ENCODE data around the gene ADI1.

ADI1 gene, protein sequence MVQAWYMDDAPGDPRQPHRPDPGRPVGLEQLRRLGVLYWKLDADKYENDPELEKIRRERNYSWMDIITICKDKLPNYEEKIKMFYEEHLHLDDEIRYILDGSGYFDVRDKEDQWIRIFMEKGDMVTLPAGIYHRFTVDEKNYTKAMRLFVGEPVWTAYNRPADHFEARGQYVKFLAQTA

DNA sequence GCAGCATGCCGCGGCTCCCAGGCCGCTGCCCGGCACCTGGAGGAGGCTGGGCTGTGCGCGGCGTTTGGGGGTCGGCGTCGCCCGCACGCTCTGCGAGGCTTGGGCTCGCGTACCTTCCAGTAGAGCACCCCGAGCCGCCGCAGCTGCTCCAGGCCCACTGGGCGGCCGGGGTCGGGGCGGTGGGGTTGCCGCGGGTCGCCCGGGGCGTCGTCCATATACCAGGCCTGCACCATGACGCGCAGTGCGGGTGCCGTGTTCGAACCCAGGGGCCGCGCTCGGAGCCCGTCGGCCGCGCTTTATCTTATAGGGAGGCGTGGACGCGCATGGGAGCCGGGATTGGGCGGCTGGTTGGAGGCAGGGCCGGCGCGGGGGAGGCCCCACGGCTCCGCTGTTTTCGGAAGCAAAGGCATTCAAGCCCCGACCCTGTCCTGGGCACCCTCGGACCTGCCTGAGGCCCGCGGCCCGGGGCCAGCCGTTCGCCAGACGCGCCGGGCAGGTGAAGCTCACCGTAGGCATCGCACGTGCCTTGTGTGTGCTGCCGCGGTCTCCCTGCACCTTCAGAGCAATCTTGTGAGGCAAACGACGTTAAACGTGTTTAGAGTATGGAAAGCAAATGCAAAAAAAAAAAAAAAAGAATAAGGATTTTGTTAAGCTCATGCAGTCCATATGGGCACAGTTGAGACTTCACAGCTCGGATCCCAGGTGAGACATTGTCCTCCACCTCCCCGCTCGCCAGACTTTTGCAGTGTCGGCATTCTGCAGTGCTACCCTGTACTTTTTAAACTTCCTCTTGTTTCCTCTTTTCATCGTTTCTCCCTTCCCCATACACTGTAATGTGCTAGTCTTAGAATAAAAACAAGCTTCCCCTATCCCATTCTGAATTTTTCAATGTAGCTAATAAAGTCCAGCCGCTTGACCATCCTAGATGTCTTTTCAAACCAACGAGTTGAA lies at the start of gene ADI1:
Gene ADI1 (minus strand): TSS at position 277 of the 951 bp plus-strand sequence. CDS start 44 bp downstream, at position 233.
- peak; percentile 91 for DNase-seq

DNA sequence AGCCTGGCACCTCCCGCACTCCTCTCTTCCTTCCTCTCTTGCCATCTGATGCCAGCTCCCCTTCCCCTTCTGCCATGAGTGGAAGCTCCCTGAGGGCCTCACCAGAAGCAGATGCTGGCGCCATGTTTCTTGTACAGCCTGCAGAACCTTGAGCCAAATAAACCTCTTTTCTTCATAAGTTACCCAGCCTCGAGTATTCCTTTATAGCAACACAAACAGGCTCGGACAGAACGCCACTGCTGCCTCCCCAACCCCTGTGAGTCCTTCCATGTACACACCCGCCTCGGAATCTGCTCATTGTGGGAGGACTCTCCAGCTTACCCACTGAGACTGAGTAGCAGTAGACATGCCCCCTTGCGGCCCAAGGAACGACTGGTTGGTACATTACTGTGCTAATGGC lies 47.5 kb upstream of the ADI1 start:
- DNase-seq: no peak

DNA sequence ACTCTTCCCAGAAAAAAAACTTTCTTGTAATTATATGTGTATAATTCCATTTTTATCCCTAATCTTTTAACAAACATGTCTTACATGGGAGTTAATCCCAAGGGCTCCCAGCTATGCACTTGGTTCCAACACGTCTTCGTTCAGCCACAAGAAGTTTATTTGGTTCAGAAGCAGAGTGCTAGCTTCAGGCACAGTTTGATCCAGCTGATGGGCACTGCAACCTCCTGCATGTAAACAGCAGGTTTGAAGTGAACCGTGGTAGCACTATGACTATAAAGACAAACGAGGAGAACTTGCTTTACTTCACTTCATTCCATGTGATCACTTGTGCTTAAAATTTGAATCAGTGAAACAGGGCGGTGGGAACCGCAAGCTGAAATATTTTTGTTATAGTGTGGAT lies 45.8 kb upstream of the ADI1 start:
- DNase-seq: no peak

DNA sequence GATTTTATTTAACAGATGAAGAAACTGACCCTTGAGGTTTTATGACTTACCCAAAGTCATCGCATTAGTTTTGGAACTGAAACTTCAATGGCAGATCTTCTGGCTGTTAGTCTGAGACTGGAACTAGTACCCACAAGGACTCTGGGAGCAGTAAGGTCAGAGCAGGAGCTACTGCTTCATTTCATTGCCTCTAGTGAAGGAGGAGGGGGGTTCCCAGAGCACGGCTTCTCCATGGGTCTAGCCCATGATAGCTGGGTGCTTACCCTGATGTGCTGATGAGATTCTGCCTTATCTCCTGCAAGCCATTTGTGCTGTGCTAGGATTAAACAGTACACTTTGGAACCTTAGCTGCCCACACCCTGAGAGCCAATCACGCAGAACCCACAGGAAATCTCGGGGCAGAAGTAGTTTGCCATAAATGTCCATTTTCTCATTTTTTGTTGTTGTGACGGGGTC lies 44.2 kb upstream of the ADI1 start:
- peak; percentile 74 for DNase-seq

DNA sequence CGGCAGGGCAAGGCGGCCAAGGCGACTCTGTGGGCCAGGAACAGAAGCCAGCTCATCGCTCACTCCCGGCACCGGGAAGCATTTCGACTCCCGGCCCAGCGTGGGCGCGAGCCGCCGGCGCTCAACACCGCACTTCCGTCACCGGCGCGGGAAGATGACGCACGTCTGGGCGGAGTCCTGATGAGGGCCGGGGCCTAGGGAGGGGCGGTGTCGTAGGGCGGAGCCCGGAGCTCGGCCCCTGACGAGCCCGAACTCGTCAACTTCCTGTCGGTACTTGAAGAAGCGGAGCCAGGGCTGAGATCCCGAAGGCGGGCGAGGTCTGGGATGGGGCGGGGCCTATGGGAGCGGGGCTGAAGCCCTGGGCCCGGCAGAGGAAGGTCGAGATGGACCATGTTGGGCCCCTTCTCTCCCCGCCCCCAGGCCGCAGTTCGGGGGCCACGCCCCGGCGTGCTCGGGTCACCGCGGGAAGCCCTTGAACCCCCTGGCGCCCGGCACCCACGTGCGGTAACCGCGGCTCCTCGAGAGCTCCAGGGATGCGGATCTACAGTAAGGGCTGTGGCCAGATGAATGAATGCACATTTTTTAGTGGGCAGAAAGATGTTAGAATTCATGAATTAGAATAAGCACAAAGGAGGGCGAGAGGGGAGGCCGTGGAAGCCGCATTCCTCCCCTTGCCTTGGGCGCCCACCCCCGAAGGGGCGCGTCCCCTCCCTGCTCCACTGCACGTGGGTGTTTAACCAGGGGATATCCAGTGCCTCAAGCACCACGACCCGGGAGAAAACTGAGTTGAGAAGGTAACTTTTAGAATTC lies 39.1 kb upstream of the ADI1 start, which contains the start of gene RNASEH1:
Gene RNASEH1 (minus strand): TSS at position 129 of the 810 bp plus-strand sequence. CDS start 73 bp downstream, at position 56.
- DNase-seq: peak; percentile 98

DNA sequence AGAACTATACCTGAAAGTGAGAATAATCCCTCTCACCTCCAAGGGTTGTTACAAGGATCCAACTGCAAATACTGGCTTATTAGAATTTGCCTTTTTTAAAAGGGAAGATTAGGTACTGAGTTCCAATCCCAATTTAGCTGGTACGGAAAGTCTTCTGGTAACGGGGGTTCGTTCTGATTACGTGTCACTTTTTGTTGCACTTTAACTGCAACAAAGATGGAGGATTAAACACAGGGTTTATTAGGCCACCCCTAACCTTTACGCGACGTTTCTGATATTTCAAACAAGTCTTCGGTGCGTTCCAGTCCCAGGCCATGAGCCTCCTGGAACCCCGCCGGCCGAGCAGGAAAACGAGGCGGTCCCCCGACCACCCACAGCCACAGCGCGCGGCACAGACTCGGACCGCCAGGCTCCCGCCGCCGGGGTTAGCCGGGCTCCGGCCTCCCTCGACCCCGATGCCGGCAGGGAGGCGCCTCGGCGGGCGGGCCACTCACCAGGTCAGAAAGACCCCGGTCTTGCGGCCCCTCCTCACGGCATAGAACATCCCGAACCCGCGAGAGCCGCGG lies 38.4 kb upstream of the ADI1 start:
- peak; percentile 35 for DNase-seq

DNA sequence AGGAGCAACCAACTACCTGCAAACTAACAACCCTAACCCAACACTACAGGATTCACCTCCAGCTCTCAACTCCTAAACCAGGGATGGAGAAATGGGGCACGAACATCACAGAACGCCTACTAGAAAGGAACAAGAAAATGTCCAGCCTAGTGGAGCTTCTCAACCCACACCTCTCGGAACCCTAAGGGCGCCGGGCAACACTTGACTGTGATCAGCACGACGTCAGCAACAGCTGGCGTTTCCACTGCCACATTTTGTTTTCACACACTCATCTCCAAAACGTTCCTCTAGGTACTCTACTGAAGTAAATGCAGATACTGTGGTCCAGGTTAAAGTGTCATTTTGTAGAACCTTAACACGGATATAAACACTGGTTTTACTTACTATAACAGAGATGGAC lies 34.6 kb upstream of the ADI1 start:
- no peak for DNase-seq

DNA sequence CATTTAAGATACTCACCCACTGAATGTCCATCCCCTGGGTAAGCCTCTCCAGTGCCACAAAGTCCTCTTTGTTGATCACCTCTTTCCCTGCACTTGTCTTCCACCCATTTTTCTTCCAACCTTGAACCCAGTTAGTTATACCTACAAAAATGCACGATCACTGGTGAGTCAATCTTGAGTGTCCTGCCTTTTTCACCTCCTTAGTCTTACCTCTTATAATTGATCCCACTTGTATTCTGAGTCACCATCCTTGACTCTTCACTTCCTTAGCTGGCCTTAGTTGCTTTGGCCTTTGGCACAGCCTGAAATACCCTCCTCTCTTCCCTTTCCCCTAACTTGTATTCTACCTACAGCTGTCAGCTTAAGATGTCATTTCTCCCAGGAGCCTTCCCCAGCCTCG lies 28.6 kb upstream of the ADI1 start:
- no peak for DNase-seq

DNA sequence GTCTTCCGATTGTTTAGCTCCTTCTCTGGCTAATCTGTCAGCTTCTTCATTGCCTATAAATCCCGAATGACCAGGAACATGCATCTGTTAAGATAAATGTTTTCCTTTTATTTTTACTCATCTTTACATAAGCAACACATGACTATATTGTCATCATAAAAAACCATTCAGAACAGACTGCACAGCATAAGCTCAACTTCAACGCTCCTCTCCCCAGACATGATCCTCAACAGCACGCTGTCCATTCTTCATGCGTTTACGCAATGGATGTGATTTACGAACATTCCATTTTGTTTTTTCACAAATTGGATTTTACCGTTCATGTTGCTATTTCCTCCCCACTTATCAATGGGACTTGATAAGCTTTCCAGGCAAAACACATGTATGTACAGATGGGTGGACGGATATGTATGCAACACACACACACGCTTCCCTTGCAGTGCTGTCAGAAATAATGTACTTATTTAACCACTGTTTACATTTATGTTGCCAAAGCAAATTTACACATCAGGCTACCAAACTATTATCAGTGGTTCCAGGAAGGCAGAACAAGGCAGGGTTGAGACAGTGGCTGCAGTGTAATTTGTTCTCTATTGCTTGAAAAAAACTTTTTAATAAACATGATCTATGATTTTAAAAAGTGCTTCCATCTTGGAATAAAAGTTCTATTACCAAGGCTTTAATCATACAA lies 26.6 kb upstream of the ADI1 start:
- no peak for DNase-seq

DNA sequence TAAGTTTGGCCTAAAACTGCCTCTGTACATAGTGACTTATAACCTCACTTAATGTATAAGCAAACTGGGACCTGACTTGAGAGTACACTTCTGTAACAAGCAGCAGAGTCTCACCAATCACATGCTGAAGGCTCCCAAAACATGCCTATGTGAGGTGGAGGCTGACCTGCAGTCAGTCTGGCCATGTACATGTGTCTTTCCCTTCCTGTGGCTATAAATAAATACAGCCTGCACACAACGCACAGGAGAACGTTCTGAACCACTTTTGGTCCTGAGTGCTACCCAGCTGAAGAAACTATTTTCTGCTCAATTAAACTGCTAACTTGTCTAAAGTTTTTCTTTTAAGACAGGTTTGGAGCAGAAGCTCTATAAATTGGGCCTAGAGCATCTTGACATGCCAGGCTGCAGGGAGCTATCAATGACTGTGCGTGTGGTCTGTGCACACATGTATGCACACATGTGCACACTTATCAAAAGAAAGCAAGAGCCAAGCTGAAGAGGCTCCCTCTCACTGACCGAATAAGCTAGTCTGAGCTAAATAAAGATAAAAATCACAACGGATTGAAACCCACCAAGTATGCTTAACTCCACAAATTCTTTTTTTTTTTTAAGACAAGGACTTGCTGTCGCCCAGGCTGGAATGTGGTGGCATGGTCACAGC lies 23.8 kb upstream of the ADI1 start:
- no peak for DNase-seq

DNA sequence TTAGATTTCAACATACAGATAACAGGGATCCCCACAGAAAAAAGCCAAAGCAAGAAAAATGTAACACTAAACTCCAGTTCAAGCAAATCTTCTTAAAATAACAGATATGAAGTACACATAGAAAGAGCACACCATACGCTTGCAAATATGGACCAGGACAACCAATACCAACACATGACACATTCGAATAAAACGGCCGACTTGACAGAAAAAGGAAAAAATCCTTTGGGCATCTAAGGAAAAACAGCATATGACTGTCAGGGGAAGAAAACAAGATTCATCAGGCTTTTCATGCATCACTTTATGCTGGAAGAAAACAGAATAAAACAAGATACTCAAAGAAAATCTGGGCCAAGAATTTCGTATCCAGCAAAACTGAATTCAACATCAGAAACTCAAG lies 22.8 kb upstream of the ADI1 start:
- no peak for DNase-seq

DNA sequence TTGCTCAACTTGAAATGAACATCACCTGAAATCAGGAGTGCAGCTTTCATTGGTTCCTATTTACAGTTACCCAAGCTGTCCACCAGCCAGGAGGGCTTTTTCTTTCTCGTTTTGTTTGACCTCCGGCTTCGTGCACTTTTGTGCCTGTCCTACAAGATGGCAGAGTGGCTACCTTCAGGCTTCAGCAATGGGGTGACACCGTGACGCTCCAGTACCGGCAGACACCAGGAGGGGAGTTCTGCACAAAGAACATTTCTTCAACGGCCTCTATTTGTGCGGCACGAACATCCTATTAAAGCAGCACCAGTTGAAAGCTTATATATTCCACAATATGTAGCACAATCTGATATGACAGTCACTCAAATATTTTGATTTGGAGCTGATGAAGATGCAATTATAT lies 20.5 kb upstream of the ADI1 start:
- DNase-seq: no peak

DNA sequence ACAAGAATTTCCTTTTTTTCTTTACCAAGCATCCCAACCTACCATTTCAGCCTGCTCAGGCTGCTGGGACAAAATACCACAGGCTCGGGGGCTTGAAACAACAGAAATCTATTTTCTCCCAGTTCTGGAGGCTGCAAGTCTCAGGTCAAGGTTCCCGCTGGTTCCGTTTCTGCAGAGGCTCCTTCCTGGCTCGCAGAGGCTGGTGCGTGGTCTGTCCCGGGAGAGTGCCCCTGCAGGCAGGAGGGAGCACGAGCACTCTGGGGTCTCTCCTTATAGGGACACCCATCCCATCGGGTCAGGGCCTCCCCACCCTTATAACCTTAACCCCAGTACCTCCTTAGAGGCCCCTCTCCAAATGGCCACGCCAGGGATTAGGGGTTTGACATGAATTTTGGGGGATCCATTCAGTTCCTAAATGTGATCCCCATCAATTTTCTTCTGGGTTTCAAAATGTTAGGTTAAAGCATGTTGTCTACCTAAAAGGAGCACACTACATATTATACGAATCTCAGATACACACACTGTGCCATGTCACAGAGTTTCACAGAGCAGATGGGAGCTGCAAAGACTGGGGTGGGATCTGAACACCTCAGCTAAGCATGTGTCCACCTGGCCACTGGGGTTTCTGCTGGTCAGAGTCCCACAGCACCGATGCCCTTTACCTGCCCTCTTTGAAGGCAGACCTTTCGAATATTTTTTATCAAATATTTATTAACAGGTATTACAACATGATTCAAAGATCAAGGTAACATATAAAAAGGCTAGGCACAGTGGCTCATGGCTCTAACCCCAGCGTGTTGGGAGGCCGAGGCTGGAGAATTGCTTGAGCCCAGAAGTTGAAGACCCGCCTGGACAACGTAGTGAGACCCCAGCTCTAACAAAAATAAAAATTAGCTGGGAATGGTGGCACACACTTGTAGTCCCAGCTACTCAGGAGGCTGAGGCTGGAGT lies 17.6 kb upstream of the ADI1 start:
- DNase-seq: peak; percentile 63

DNA sequence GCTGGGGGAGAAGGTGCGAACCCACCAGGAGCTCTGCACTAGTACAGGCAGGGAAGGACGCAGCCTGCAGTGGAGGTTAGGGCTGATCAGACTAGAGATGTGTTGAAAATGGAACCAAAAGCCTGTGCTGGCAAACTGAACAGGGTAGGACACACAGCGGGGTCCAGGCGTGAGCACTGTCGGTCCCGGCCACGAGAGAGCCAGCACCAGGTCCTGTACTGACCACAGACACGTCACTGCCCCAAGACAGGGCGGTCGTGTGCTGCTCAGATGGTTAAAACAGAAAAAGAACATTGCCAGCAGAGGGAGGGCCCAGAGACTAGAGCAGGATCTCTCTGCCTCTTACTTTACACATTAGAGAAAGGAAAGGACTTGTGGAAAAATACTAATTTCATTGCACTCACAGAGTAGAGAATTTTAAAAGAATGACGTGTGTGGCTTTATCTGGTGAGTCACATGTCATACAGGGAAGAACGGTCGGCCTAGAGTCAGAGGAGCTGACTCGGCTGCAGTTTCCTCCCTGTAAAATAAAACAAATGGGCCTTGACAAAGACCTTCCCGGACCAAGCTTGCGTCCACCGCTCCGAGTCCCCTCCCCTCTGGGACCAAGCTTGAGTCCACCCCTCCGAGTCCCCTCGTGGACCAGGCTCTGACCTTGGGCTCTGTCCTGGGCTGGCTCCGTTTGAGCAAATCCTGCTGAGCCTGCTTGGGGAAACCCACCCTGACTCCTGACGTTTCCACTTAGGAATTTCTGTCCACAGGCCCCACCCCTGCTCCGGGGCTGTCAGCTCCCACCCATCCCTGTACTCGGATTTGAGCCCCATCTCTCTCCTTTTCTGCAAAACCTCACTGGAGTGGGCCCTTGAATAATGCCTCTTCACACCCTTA lies 16.7 kb upstream of the ADI1 start:
- peak; percentile 52 for DNase-seq

DNA sequence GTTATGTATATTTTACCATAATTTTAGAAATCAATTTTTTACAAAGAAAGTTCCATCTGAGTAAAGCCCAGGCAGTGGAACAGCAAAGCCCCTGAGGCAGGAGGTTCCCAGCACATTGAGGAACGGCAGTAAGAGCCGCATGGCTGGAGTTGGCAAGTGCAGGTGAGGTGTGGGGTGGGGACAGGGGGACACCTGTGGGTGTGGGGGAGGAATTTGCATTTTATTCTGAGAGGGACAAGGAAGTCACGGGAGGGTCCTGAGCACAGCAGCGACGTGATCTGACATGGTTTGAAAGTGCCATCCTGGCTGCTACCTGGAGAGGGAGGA lies 16.1 kb upstream of the ADI1 start:
- DNase-seq: no peak

DNA sequence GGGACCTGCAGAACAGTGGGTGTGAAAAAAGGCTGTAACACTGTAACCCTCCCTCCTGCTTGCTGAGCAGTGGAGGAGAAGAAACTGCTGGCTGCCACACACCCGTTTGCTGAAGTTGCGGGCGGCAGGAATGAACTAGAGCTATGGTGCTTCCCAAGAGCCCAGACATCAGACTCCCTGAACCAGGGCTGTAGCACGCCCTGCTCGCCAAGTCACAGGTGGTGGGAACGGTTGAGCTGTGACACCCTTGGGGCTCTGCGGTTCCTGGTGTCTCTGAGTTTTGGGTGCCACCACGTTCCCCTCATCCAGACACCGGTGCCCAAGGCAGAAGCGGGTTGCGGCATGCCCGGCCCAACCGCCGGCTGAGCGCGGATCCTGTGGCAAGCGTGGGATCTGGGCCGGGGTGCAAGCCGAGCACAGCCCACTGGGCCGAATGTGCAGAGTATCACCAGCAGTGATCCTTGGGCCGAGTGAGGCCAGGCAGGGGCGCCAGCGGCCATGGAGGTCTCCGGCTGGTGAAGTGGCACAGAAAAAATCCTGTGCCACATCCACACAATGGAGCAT lies 15.0 kb upstream of the ADI1 start:
- DNase-seq: no peak

DNA sequence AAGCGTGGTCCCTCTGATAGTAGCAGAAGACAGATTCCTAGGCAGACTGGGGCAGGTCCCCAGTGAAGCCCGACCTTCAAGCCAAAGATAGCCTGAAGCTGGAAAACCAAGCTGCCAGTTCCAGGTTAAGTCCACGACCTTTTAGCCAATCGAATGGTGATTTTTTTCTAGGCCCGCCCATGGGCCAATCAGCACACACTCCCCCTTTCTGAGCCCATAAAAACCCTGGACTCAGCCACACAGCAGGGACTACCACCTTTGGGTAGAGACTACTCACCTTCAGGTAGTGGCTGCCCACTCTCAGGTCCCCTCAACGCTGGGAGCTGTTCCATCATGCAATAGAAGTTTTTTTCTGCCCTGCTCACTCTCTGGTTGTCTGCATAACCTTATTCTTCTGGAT lies 14.5 kb upstream of the ADI1 start:
- no peak for DNase-seq

DNA sequence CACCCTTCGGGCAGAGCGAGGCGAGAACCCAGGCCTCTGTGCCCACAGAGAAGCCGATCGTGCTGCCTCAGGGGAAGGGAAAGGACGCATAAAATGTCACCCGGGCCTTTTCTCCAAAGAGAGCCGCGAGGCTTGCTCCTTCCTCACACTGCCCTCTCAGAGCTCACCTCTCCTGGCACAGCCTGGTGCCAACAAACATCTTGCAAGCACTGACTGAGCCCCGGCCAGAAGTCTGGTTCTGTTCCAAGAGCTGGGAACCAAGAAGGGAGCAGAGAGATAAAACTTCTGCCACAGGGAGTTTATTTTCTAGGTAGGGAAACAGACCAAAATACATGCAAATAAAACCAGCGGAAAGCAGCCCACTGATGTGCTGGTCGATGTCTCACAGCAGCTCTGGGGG lies 13.6 kb upstream of the ADI1 start:
- no peak for DNase-seq

DNA sequence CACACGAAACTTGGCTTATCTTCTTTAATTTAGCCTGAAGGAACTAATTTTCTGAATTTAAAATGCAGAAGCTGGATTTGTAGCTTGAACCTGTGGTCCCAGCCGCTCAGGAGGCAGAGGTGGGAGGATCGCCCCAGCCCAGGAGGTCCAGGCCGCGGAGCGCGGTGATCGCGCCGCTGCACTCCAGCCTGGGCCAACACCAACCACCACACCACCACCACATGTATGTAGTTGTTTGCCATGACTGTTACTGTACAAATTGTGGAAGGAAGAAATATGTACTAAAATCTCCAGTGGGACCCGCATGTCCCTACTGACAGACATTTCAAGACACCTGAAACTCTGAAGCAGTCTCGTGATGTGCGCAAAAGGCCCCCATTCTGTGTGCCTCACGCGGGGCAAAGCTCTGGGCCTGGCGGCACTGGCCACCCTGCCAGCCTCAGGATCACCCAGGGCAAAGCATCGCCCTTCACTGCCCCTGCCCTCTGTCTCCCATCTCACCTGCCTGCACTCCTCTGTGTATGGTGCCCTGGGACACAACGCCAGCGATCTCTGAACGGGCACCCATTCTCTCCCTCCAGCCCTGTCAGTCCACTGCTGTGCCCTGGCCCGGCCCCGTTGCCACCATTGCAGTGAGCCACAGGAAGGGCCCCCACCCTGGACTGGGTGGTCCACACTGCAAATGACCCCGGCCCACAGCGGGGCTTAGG lies 10.1 kb upstream of the ADI1 start:
- no peak for DNase-seq

All from hematopoietic multipotent progenitor cell treated with erythropoietin and hydrocortisone succinate and interleukin-3 and kit ligand, for 6 days (in vitro differentiated cells).